HUES64 (cell line): ENCODE measurements around the gene FOXL1. TPM values are rescaled to one million over a fixed set of nuclear protein-coding genes. Genes with fewer than 3 reads are reported as not detected.

Source experiments
- H3K27ac ChIP-seq: 2 replicates; pipeline ENCODE4 v1.7.0; 2013; ENCODE audit warnings: low read depth, low read length, inconsistent platforms
- H3K27me3 ChIP-seq: 2 replicates; pipeline ENCODE4 v1.6.1; 2013; ENCODE audit warnings: mild to moderate bottlenecking, low read length; ENCODE audit not compliant: insufficient read depth
- H3K36me3 ChIP-seq: 2 replicates; pipeline ENCODE4 v1.6.1; 2013; ENCODE audit warnings: mild to moderate bottlenecking, low read length; ENCODE audit not compliant: insufficient read depth
- H3K4me1 ChIP-seq: 2 replicates; pipeline ENCODE4 v1.6.1; 2013; ENCODE audit warnings: mild to moderate bottlenecking, low read length, moderate library complexity; ENCODE audit not compliant: insufficient read depth
- H3K4me3 ChIP-seq: 2 replicates; pipeline ENCODE4 v1.5.1; 2013; ENCODE audit warnings: mild to moderate bottlenecking, low read length, moderate library complexity
- H3K9ac ChIP-seq: 2 replicates; pipeline ENCODE4 v1.6.1; 2013; ENCODE audit warnings: mild to moderate bottlenecking, low read depth, low read length
- H3K9me3 ChIP-seq: 2 replicates; pipeline ENCODE4 v1.6.1; 2013; ENCODE audit warnings: low read depth, low read length; ENCODE audit not compliant: insufficient read depth
- WGBS: fragments of 150-250, 120-280 bp; methylation state at CpG from one replicate; pipeline ENCODE4 v1.1.7; 2013; ENCODE audit warnings: missing lambda C conversion rate; 5-methylcytosine and 5-hydroxymethylcytosine counted together
- polyA plus RNA-seq, 2 experiments: library from polyadenylated mRNA; stranded (reverse); fragments of 50-300 nt; gene quantifications; one replicate each; pipeline ENCODE4 v1.2.3, GENCODE V29; 2013

Gene FOXL1
- polyA plus RNA-seq (2013, experiment 1 of 2), result 0.05 TPM
- 0.19 TPM for polyA plus RNA-seq (2013, experiment 2 of 2)

DNA sequence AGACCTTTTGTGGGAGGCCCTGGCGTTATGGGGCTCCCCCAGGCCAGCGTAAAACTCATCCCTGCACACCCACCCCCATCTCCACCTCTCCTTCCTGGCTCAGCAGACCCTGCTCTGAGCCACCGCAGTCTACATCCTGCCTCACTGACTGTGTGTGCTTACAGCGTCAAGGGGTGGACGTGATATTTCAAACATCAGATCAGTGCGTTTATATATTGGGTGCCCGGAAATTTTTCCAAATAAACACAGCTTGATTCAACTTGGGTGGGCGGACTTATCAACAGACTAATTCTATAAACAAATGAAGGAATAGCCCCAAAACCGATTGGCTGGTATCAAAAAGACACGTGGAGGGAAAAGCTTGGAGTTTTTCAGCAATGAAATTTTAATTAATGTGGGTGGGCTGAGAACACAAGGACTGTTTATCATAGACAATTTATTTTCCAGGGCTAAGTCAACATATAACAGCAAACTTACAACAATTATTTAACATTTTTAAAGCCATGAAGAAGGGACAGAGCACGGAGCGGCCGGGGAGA lies at the start of gene FOXL1:
Gene FOXL1 (plus strand): TSS at position 489 of the 539 bp plus-strand sequence. CDS start 175 bp downstream, outside the sequence.
- no peak within 1 kb of the TSS for H3K9ac ChIP-seq
- H3K36me3 ChIP-seq, result no peaks in the 10 kb centered on the region
- no peak within 1 kb of the TSS for H3K27ac ChIP-seq
- peaks cover 100% of the 10 kb centered on the region for H3K27me3 ChIP-seq
- no peaks in the 10 kb centered on the region for H3K9me3 ChIP-seq
- H3K4me1 ChIP-seq, result peaks cover 32% of the 10 kb centered on the region
- peak within 1 kb of the TSS; percentile 63 for H3K4me3 ChIP-seq
- 20% methylated on average over 13 of the region's 13 CpGs for WGBS

DNA sequence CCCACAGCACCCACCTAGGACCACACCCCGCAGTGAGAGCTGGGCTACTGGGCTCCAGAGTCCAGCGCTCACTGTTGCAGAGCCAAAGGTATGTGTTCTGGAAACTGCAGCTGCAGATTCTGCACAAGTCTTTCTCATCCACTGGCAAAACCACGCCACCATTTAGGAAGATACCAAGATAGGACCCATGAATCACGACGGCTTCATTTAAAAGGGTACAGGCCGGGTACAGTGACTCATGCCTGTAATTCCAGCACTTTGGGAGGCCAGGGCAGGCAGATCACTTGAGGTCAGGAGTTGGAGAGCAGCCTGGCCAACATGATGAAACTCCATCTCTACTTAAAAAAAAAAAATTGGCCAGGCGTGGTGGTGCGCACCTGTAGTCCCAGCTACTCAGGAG lies 49.2 kb upstream of the FOXL1 start:
- 83% methylated on average over 8 of the region's 8 CpGs for WGBS
- Histone ChIP-seq H3K9ac (no peak overlapping the region), H3K36me3 (no peaks in the 10 kb centered on the region)

DNA sequence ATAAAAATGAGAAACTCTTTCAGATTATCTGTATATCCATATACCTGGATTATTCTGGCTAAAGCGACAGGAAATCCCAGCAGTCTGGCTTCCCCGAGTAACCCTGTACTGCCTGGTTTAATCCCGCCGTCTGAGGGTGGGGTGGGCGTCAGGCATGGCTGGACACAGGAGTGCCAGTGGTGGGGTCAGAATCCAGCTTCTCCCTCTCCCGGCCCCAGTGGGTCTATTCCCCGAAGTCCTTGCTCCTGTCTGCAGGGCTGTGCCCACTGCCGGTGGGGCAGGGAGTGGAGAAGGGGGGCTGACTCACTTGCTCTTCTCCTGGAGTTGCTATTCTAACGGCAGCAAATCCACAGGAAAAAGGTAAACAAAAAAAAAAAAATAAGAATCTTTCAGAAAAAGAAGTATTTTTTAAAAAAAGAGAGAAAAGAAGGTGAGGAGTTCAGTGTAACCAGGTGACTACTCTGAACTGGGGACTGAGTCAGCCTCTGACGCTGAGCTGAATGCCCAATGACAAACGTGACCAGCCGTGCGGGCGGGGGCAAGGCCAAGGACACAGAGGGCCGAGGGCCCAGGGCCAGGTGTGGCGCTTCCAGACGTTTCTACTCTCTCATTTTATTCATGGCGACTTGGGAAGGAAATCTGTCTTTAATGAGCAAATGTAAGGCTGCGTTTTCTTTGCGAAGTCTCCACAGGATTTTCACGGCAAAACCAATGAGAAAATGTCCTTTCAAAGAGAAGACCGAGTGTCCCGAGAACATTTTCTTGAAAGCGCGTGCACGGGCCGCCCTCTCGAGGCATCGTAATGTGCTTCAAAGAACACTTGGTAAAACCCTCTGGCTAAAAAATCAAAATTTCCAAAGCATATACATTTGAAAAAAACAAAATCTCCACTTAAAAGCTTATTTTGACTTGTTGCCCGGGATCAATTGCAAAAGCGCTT lies 47.8 kb upstream of the FOXL1 start:
- H3K9ac ChIP-seq, result no peak overlapping the region
- whole genome bisulfite sequencing, result 93% methylated on average over 30 of the region's 31 CpGs
- no peak overlapping the region for H3K27ac ChIP-seq
- H3K4me3 ChIP-seq, result no peak overlapping the region
- no peaks in the 10 kb centered on the region for H3K27me3 ChIP-seq
- H3K4me1 ChIP-seq, result no peaks in the 10 kb centered on the region
- no peaks in the 10 kb centered on the region for H3K9me3 ChIP-seq
- no peaks in the 10 kb centered on the region for H3K36me3 ChIP-seq

More for the DNA sequence above, 49.2 kb upstream of the FOXL1 start:
- no peaks in the 10 kb centered on the region for H3K9me3 ChIP-seq
- no peaks in the 10 kb centered on the region for H3K27me3 ChIP-seq
- no peak overlapping the region for H3K27ac ChIP-seq
- no peak overlapping the region for H3K4me3 ChIP-seq
- H3K4me1 ChIP-seq, result no peaks in the 10 kb centered on the region

DNA sequence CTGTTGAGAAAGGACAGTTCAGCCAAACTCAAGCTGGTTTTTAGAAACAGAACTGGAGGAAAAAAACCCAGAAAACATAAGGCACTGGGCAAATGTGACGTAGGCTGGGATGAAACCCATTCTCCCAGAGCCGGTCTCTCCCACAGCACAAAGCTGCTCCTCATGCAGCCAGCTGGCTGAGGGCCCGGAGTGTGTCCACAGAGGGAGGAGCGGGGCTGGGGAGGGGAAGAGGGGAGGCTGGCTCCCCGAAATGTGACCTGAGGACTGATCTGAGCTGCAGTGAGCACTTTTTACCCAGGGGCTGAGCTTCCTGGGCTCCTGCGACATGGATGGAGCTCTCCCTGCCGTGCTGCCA lies 47.2 kb upstream of the FOXL1 start:
- Histone ChIP-seq H3K9me3 (no peaks in the 10 kb centered on the region), H3K4me1 (no peaks in the 10 kb centered on the region), H3K27me3 (no peaks in the 10 kb centered on the region), H3K27ac (no peak overlapping the region), H3K36me3 (no peaks in the 10 kb centered on the region), H3K9ac (no peak overlapping the region), H3K4me3 (no peak overlapping the region)
- 92% methylated on average over 7 of the region's 7 CpGs for WGBS

DNA sequence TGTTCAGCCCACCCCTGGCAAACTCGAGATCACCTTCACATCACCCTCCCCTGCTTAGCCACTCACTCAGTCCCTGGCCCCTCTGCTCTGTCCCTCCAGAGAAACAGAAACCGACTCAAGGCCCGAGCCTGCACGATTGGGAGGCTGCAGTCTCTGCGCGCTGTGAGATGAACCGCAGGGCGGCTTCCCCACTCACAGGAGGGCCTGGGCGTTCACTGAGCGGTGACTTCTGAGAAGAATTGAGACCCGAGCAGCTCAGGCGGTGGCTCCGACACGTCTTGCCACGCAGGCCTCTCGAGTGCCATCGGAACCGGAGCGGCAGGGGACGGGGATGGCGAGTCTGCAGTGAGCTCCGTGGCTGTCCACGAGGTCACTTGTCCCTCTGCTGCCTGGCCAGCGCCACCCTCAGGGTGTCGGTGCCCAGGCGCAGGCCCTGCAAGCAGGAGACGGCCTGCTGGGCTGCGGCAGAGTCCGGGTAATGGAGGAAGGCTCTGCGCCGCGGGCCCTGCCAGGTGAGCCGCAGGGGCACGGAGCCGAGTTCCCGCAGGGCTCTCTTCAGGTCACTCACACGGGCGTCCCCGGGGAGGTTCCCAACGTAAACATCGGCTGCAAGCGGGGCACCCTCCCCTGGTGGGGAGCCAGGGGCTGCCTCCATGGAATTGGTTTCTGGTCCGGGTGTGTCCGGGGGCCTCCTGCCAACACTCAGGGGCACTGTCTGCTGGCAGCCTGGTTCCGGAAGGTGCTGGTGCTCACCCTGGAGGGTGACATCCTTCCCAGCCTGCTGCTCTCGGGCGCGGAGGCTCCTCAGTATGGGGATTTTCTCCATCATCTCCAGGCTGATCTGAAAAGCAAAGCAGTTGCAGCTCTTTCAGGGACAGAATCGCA lies 46.5 kb upstream of the FOXL1 start:
- H3K9ac ChIP-seq, result no peak overlapping the region
- H3K27ac ChIP-seq, result no peak overlapping the region
- WGBS, result 94% methylated on average over 49 of the region's 49 CpGs

DNA sequence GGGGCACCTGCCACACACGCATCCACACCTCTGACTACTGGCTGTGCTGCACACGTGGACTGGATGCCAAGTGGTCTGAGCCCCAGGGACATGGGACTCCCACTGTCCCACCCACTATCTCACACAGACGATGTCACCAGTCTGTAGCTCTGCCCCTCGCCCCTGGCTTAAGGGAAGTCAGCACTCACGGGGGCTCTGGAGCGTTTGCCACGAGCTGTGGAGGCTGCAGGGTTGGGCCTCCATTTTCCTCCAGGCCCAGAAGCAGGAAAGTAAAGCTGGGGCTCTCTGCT lies 45.9 kb upstream of the FOXL1 start:
- Histone ChIP-seq H3K9ac (no peak overlapping the region), H3K27ac (no peak overlapping the region), H3K36me3 (peaks cover 4% of the 10 kb centered on the region; the same call in 1 of the 2 replicates), H3K4me3 (no peak overlapping the region), H3K4me1 (no peaks in the 10 kb centered on the region), H3K27me3 (no peaks in the 10 kb centered on the region), H3K9me3 (no peaks in the 10 kb centered on the region)
- 94% methylated on average over 7 of the region's 7 CpGs for WGBS

More for the DNA sequence above, 46.5 kb upstream of the FOXL1 start:
- Histone ChIP-seq H3K9me3 (no peaks in the 10 kb centered on the region), H3K4me3 (no peak overlapping the region), H3K36me3 (no peaks in the 10 kb centered on the region), H3K27me3 (no peaks in the 10 kb centered on the region), H3K4me1 (no peaks in the 10 kb centered on the region)

DNA sequence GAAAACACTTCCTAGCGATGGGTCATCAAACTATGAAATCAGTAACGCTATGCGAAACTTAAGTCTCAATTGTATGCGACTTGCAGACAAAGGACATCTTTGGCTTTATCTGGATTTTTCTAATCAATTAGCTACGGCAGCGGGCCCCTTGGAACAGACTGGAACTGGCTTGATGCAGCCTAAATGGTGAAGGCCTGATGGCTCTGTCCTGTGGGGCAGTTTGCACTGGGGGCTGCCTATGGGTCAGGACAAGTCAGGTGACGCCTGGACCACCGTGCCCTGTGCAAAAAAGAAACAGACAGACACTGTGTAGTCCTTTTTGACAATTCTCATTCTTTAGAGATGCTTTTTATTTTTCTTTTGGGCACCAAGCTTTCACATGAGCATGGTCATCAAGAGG lies 45.3 kb upstream of the FOXL1 start:
- Histone ChIP-seq H3K27me3 (no peaks in the 10 kb centered on the region), H3K9me3 (no peaks in the 10 kb centered on the region), H3K9ac (no peak overlapping the region), H3K4me3 (no peak overlapping the region), H3K4me1 (no peaks in the 10 kb centered on the region), H3K27ac (no peak overlapping the region), H3K36me3 (peaks cover 8% of the 10 kb centered on the region)
- WGBS, result 95% methylated on average over 8 of the region's 8 CpGs

DNA sequence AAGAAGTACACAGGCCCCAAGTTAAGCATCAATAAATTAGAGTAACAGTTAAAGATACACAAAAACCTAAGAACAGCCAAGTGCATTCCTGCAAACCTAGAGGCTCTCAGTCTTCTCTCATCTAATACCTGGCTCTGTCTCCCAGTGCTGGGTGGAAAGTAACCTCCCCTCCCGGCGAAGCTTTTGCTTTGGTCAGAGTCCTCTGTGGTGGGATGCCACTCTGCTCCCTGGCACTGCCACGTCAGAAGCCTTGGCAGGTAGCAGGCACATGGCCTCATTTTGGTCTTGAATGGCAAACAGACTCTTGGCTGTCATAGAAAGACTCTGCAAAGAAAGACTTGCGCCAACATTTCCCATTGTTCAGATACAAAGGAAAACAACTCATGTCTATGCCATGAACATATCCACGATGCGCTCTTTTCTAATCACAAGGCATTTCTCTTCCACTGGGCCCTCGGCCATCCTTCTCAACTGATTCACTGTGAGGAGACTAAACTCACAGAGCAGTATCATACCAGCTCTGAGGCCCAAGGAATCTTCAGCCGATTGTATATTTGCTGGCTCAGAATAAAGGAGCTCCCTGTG lies 44.5 kb upstream of the FOXL1 start:
- Histone ChIP-seq H3K4me1 (no peaks in the 10 kb centered on the region), H3K27me3 (no peaks in the 10 kb centered on the region), H3K27ac (no peak overlapping the region), H3K9me3 (no peaks in the 10 kb centered on the region), H3K4me3 (no peak overlapping the region), H3K36me3 (peaks cover 15% of the 10 kb centered on the region), H3K9ac (no peak overlapping the region)
- WGBS, result 93% methylated on average over 8 of the region's 8 CpGs

DNA sequence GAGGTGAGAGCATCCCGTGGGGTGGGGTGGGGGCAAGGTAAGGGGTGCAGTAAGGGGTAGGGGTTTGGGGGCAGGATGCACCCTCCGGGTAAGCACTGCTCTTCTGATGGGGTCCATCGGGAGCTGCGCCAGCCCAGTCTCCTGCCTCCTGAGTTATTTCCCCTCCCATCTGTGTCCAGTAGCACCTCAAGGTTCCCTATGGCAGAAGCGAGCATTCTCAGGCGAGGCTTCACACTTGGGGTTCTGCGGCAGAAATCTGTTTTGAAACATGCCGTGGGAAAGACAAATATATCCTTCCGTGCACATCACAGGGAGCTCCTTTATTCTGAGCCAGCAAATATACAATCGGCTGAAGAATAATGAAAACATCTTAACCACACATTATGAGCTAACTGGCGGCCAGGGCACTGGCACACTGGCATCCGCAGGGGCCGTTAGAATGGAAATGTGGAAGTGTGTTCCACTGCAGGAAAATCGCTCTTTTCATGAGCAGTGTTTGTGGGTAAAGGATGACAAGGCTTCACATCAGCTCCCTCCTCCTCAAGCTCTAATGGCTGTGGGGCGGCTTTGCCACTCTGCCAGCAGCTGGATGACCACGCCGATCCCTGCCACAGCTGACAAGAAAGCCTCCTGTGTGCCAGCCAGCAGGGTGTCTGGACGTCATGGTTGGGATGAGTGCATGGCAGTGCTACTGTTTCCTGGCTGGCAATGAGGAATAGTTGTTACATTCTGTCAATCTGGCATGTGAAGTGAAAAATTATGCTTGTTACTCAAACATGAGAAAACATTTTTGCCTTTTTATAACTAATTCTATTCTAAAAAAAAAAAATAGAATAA lies 43.4 kb upstream of the FOXL1 start:
- H3K9ac ChIP-seq, result no peak overlapping the region
- 88% methylated on average over 18 of the region's 18 CpGs for WGBS
- H3K36me3 ChIP-seq, result peaks cover 26% of the 10 kb centered on the region
- no peak overlapping the region for H3K4me3 ChIP-seq
- H3K9me3 ChIP-seq, result no peaks in the 10 kb centered on the region
- H3K4me1 ChIP-seq, result no peaks in the 10 kb centered on the region
- H3K27ac ChIP-seq, result no peak overlapping the region
- H3K27me3 ChIP-seq, result no peaks in the 10 kb centered on the region

DNA sequence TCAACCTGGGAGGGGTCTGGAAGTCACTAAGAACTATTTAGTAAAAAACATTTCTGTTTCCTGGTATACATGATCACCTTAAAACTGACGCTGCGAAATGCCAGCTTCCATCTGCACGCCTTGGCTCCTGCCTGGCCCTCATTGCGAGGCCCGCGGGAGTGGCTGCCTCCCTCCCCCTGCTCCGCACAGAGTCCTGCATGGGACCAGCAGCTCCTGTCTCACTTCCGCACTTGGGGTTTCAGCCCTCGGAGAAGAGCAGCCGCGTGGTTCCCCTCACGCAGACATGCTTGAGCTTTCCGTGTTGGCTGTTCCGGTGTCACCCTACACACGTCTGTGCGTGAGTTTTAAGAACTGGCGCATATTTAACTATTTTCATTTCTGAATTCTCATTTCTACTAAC lies 41.7 kb upstream of the FOXL1 start:
- no peaks in the 10 kb centered on the region for H3K4me1 ChIP-seq
- no peak overlapping the region for H3K27ac ChIP-seq
- H3K9ac ChIP-seq, result no peak overlapping the region
- H3K36me3 ChIP-seq, result peaks cover 40% of the 10 kb centered on the region
- H3K9me3 ChIP-seq, result no peaks in the 10 kb centered on the region
- H3K27me3 ChIP-seq, result no peaks in the 10 kb centered on the region
- no peak overlapping the region for H3K4me3 ChIP-seq
- 95% methylated on average over 17 of the region's 17 CpGs for WGBS
